NCI-H82 treated with DMSO at 0.1 percent for 48 hours (cell line): Measurements from ENCODE around the gene SETD7.

Source experiments
- DNase-seq: peaks from one replicate; lab custom pipeline; 2025; ENCODE audit not compliant: unreplicated experiment; lab: John Stamatoyannopoulos, UW

The SETD7 gene

GRCh38 chr4:139514382-139515059 lies 41.5 kb downstream of the SETD7 start:
- DNase-seq, result no peak

GRCh38 chr4:139511320-139511719 lies 44.7 kb downstream of the SETD7 start:
- DNase-seq, result no peak

- DNase-seq, result no peak
Observed at GRCh38 chr4:139509727-139510410, 46.1 kb downstream of the SETD7 start.

- DNase-seq, result no peak
Observed at GRCh38 chr4:139508581-139509237, 47.3 kb downstream of the SETD7 start.

- DNase-seq, result no peak
Observed at GRCh38 chr4:139506774-139507173, 49.2 kb downstream of the SETD7 start.

GRCh38 chr4:139503622-139504166 lies 52.3 kb downstream of the SETD7 start:
- DNase-seq, result no peak

- DNase-seq, result no peak
Observed at GRCh38 chr4:139501927-139502899, 53.8 kb downstream of the SETD7 start.

GRCh38 chr4:139501527-139501926 lies 54.5 kb downstream of the SETD7 start:
- no peak for DNase-seq

GRCh38 chr4:139501117-139501516 lies 54.9 kb downstream of the SETD7 start:
- no peak for DNase-seq

GRCh38 chr4:139499186-139499585 lies 56.8 kb downstream of the SETD7 start:
- no peak for DNase-seq

- DNase-seq, result no peak
Observed at GRCh38 chr4:139493176-139493575, 62.8 kb downstream of the SETD7 start.

- DNase-seq, result no peak
Observed at GRCh38 chr4:139492429-139492828, 63.6 kb downstream of the SETD7 start.

GRCh38 chr4:139489638-139490037 lies 66.4 kb downstream of the SETD7 start:
- no peak for DNase-seq

GRCh38 chr4:139488442-139488841 lies 67.6 kb downstream of the SETD7 start:
- no peak for DNase-seq

GRCh38 chr4:139484783-139485311 lies 71.2 kb downstream of the SETD7 start:
- DNase-seq, result no peak

GRCh38 chr4:139483000-139483399 lies 73.0 kb downstream of the SETD7 start:
- no peak for DNase-seq

GRCh38 chr4:139481465-139481864 lies 74.6 kb downstream of the SETD7 start:
- DNase-seq, result no peak

GRCh38 chr4:139476363-139476762 lies 79.7 kb downstream of the SETD7 start:
- no peak for DNase-seq

GRCh38 chr4:139472852-139473251 lies 83.2 kb downstream of the SETD7 start:
- DNase-seq, result no peak

- no peak for DNase-seq
Observed at GRCh38 chr4:139470997-139471665, 84.9 kb downstream of the SETD7 start.
